Activated naive CD4-positive, alpha-beta T cell treated with anti-CD3 and anti-CD28 coated beads, Interleukin-2, amount 50 U/mL, for 24 hours (primary cell): ENCODE data around the gene TXNDC5.

ENCODE experiments used
- H3K27ac Mint-ChIP-seq: one replicate; pipeline ENCODE4 v1.8.0; 2021; ENCODE audit warnings: mild to moderate bottlenecking, mixed read lengths
- H3K27me3 Mint-ChIP-seq: one replicate; pipeline ENCODE4 v1.8.0; 2021; ENCODE audit warnings: mixed read lengths
- H3K36me3 Mint-ChIP-seq: one replicate; pipeline ENCODE4 v1.8.0; 2021; ENCODE audit warnings: mixed read lengths
- H3K4me1 Mint-ChIP-seq: one replicate; pipeline ENCODE4 v1.8.0; 2021; ENCODE audit warnings: mixed read lengths
- H3K4me3 Mint-ChIP-seq: one replicate; pipeline ENCODE4 v1.8.0; 2021; ENCODE audit warnings: mild to moderate bottlenecking, mixed read lengths
- H3K9me3 Mint-ChIP-seq: one replicate; pipeline ENCODE4 v1.8.0; 2021; ENCODE audit warnings: mixed read lengths

The TXNDC5 gene

DNA sequence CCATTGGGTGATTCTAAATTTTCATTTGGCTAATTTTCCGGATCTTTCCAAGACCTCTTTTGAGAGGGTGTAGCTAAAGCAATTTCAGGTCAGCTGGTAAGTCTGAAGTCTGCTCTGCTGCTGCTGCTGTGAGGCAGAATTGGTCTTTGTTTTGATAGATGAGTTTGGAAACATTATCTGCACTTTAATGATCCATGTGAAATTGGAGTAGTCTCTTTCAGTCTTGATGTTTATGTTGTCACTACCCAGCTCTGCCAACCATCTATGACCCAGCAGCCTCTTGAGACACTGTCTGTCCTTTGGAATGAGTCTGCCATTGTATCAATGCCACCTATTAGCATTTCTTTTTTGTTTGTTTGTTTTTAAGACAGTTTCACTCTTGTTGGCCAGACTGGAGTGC is 44.1 kb downstream of the TXNDC5 start:
- no peak overlapping the region for H3K27ac Mint-ChIP-seq
- no peaks in the 10 kb centered on the region for H3K9me3 Mint-ChIP-seq
- no peaks in the 10 kb centered on the region for H3K36me3 Mint-ChIP-seq
- no peak overlapping the region for H3K4me3 Mint-ChIP-seq
- no peaks in the 10 kb centered on the region for H3K4me1 Mint-ChIP-seq
- peaks cover 2% of the 10 kb centered on the region for H3K27me3 Mint-ChIP-seq

DNA sequence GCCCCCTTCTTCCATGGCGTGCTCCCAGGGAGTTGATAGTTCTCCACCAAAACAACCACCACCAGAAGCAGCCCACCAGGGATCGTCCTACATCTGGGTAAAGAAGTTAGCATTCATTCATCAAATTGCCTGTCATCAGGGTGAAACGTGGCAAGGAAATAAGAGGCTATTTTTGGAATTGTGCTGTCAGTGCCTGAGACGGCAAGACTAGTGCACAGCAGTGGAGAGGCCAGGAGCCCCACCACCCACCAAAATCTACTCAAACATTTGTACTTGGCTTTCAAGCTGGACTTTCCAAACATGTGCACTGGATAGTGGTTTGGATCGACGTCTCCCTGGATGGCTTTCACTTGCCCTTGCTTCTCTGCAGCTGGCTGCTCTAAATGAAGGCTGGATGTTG is 44.8 kb downstream of the TXNDC5 start:
- no peak overlapping the region for H3K27ac Mint-ChIP-seq
- no peaks in the 10 kb centered on the region for H3K27me3 Mint-ChIP-seq
- H3K4me3 Mint-ChIP-seq = no peak overlapping the region
- H3K4me1 Mint-ChIP-seq = no peaks in the 10 kb centered on the region
- no peaks in the 10 kb centered on the region for H3K9me3 Mint-ChIP-seq
- no peaks in the 10 kb centered on the region for H3K36me3 Mint-ChIP-seq

DNA sequence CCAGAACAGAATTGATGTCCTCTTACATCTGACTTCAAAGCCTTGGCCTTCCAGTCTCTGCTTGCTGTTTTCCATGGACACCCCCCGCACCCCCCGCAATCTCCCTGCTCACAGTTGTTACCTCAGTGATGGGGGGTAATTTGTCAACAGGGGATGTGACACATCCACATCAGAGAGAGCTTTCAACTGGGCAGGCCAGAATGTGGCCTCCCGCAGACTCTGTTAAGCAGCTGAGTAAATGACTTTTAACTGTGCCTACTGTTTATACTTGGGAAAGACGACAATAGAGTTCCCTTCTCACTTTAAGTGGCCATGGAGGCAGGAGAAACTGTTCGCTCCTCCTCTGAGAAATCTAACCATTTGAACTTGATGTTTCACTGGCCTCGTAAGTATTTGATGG is 51.0 kb downstream of the TXNDC5 start:
- no peaks in the 10 kb centered on the region for H3K9me3 Mint-ChIP-seq
- no peak overlapping the region for H3K27ac Mint-ChIP-seq
- no peaks in the 10 kb centered on the region for H3K36me3 Mint-ChIP-seq
- H3K4me1 Mint-ChIP-seq = no peaks in the 10 kb centered on the region
- H3K4me3 Mint-ChIP-seq = no peak overlapping the region
- peaks cover 4% of the 10 kb centered on the region for H3K27me3 Mint-ChIP-seq

DNA sequence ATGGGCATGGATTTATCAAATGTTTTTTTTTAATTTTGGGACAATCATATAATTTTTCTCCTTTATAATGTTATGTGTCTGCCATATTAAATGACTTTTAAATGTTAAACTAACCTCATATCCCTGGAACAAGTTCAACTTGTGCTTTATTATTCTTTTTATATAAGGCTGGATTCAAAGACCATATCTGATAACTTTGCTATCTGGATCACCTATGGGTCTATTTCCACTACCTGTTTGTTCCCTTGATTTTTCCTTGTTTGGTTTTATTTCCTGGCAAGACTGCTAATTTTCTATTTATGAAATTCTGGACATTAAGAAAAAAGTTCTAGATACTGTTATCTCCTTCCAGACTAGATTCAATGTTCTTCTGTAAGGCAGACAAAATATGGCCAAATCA is 58.8 kb downstream of the TXNDC5 start:
- Mint-ChIP-seq H3K9me3 (no peaks in the 10 kb centered on the region), H3K27me3 (no peaks in the 10 kb centered on the region), H3K4me3 (no peak overlapping the region), H3K4me1 (no peaks in the 10 kb centered on the region), H3K27ac (no peak overlapping the region), H3K36me3 (no peaks in the 10 kb centered on the region)

DNA sequence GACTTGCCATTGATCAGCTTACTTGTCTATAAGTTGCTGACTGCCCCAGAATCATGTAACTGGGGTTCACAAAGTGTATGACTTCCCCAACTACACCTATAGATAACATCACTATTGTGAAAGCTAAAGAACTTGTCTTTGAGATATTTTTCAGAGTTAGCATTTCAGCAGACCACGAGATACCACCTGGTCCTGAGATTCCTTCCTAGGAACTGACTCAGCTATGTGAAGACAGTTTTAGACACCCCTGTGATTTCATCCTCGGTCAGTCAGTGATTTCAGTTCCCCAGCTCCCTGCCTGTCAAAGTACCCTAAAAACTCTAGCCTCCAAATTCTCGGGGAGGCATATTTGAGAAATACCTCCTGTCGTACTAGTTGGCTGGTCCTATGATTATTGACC is 62.4 kb downstream of the TXNDC5 start:
- no peaks in the 10 kb centered on the region for H3K4me1 Mint-ChIP-seq
- no peaks in the 10 kb centered on the region for H3K9me3 Mint-ChIP-seq
- peaks cover 2% of the 10 kb centered on the region for H3K27me3 Mint-ChIP-seq
- H3K36me3 Mint-ChIP-seq = no peaks in the 10 kb centered on the region
- no peak overlapping the region for H3K4me3 Mint-ChIP-seq
- H3K27ac Mint-ChIP-seq = no peak overlapping the region

- no peak overlapping the region for H3K4me3 Mint-ChIP-seq
- peaks cover 2% of the 10 kb centered on the region for H3K27me3 Mint-ChIP-seq
- no peaks in the 10 kb centered on the region for H3K9me3 Mint-ChIP-seq
- no peak overlapping the region for H3K27ac Mint-ChIP-seq
- H3K4me1 Mint-ChIP-seq = no peaks in the 10 kb centered on the region
- H3K36me3 Mint-ChIP-seq = no peaks in the 10 kb centered on the region
Measured at GRCh38 chr6:7846966-7847818, 63.4 kb downstream of the TXNDC5 start.

GRCh38 chr6:7841781-7842468 is 68.7 kb downstream of the TXNDC5 start:
- Mint-ChIP-seq H3K36me3 (no peaks in the 10 kb centered on the region), H3K4me1 (no peaks in the 10 kb centered on the region), H3K4me3 (no peak overlapping the region)

GRCh38 chr6:7836371-7837026 is 74.1 kb downstream of the TXNDC5 start:
- H3K9me3 Mint-ChIP-seq = no peaks in the 10 kb centered on the region
- no peaks in the 10 kb centered on the region for H3K4me1 Mint-ChIP-seq
- H3K27me3 Mint-ChIP-seq = peaks cover 8% of the 10 kb centered on the region
- H3K4me3 Mint-ChIP-seq = no peak overlapping the region
- no peaks in the 10 kb centered on the region for H3K36me3 Mint-ChIP-seq
- no peak overlapping the region for H3K27ac Mint-ChIP-seq

More at GRCh38 chr6:7841781-7842468, 68.7 kb downstream of the TXNDC5 start:
- Mint-ChIP-seq H3K27me3 (peaks cover 2% of the 10 kb centered on the region), H3K27ac (no peak overlapping the region), H3K9me3 (no peaks in the 10 kb centered on the region)

DNA sequence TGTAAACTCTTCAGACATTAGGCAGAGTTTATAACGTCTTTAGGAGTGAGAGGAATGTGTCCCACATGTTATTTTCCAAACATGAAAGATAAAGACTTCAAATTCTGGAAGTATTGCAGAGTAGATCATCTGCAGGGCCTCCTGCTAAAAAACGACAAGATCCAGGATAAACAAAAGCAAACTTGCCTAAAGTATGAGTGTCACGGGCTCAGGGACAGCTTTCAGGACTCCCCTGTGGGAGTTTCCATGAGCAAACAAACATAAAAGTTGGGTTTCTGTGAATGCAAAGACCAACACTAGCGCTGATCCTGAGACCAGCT is 76.9 kb downstream of the TXNDC5 start:
- H3K27ac Mint-ChIP-seq = no peak overlapping the region
- H3K9me3 Mint-ChIP-seq = no peaks in the 10 kb centered on the region
- H3K36me3 Mint-ChIP-seq = no peaks in the 10 kb centered on the region
- H3K4me3 Mint-ChIP-seq = no peak overlapping the region
- peaks cover 14% of the 10 kb centered on the region for H3K27me3 Mint-ChIP-seq
- no peaks in the 10 kb centered on the region for H3K4me1 Mint-ChIP-seq

- H3K27ac Mint-ChIP-seq = no peak overlapping the region
- H3K9me3 Mint-ChIP-seq = no peaks in the 10 kb centered on the region
- H3K36me3 Mint-ChIP-seq = no peaks in the 10 kb centered on the region
- H3K4me1 Mint-ChIP-seq = no peaks in the 10 kb centered on the region
- no peak overlapping the region for H3K4me3 Mint-ChIP-seq
- peaks cover 14% of the 10 kb centered on the region for H3K27me3 Mint-ChIP-seq
Measured at GRCh38 chr6:7832904-7833750, 77.5 kb downstream of the TXNDC5 start.
